Mucosa of descending colon (tissue), 3 donors: ENCODE measurements around the gene EARS2. TPM values are rescaled to one million over a fixed set of nuclear protein-coding genes. Genes with fewer than 3 reads are reported as not detected.

Source experiments
- ATAC-seq: fragments of 200-7000 bp; cut with Tn5 transposase; one replicate; pipeline ENCODE4 v1.9.1; 2020; ENCODE audit warnings: mild to moderate bottlenecking, moderate library complexity
- DNase-seq, 3 donors: peaks; one replicate each; pipeline ENCODE4 v3.0.0-alpha.2; 2020
- H3K36me3 ChIP-seq: fragments of 200-600 bp; one replicate; pipeline ENCODE4 v1.8.0; 2021; ENCODE audit warnings: low read depth, mild to moderate bottlenecking
- H3K4me1 ChIP-seq: fragments of 200-600 bp; one replicate; pipeline ENCODE4 v1.8.0; 2021; ENCODE audit warnings: low read depth, mild to moderate bottlenecking
- H3K4me3 ChIP-seq: fragments of 200-600 bp; one replicate; pipeline ENCODE4 v1.8.0; 2021; ENCODE audit warnings: mild to moderate bottlenecking
- H3K9me3 ChIP-seq: fragments of 200-600 bp; one replicate; pipeline ENCODE4 v1.8.0; 2021; ENCODE audit warnings: mild to moderate bottlenecking
- intact Hi-C, 2 donors: fragments of 100-400 bp; cut with DNase I in 1 of 2; cut with micrococcal nuclease in 1 of 2; formaldehyde crosslinking; loops; one replicate each; pipeline versions ENCODE4 v1.11.0 to v1.11.1; 2022; cut with DNase I, micrococcal nuclease
- total RNA-seq, 3 donors: library from RNA; stranded (reverse); fragmentation: NEBNext Ultra II Directional in 2 of 3; extraction: Animal tissue kit (Norgen Biotek cat#: 25700) in 2 of 3; gene quantifications; one replicate each; pipeline versions ENCODE4 v1.2.1 to v1.2.4, GENCODE V29; 2021 to 2023
- TF ChIP-seq, protein P1 (sequence below): fragments of 200-600 bp; IDR thresholded peaks from one replicate; pipeline ENCODE4 v1.8.0; 2022; ENCODE audit warnings: antibody characterized with exemption, mild to moderate bottlenecking
- donor health status: DM: no; HTN: no; CAD: no; lungs with moderate emphysema.
- donor health status: DM: no; HTN: no; CAD: no.
- donor health status: DM: no; HTN: yes; CAD: no.

The EARS2 gene
- total RNA-seq, 3 donors from 2014 or later: 15.2 to 18.0 (median 17.2) TPM

DNA sequence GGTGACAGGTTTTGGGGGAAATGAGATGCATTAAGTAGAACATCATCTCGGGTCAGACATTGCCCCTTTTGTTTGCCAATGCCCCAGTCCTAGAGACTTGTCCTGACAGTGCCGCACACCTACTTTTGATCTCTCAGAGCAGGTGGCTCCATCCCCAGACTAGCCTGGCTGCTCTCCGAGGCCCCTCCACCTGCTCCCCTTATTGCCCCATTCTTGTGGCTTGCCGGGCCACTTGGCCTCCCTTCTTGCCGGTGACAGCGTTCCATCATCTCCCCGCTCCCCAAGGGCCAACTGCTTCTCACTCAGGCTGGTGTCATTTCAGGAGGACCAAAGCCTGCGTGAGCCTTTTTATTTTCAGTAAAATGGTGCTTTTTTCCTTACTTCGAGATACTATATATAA lies 15.2 kb upstream of the EARS2 start:
- no peak for ATAC-seq
- intact Hi-C loops: no loop called here
- Histone ChIP-seq H3K36me3 (peaks cover 3% of the 10 kb centered on the region), H3K9me3 (no peaks in the 10 kb centered on the region), H3K4me3 (no peak overlapping the region), H3K4me1 (no peaks in the 10 kb centered on the region)
- TF ChIP-seq, protein P1, sequence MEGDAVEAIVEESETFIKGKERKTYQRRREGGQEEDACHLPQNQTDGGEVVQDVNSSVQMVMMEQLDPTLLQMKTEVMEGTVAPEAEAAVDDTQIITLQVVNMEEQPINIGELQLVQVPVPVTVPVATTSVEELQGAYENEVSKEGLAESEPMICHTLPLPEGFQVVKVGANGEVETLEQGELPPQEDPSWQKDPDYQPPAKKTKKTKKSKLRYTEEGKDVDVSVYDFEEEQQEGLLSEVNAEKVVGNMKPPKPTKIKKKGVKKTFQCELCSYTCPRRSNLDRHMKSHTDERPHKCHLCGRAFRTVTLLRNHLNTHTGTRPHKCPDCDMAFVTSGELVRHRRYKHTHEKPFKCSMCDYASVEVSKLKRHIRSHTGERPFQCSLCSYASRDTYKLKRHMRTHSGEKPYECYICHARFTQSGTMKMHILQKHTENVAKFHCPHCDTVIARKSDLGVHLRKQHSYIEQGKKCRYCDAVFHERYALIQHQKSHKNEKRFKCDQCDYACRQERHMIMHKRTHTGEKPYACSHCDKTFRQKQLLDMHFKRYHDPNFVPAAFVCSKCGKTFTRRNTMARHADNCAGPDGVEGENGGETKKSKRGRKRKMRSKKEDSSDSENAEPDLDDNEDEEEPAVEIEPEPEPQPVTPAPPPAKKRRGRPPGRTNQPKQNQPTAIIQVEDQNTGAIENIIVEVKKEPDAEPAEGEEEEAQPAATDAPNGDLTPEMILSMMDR: no peak
- no peak for DNase-seq

DNA sequence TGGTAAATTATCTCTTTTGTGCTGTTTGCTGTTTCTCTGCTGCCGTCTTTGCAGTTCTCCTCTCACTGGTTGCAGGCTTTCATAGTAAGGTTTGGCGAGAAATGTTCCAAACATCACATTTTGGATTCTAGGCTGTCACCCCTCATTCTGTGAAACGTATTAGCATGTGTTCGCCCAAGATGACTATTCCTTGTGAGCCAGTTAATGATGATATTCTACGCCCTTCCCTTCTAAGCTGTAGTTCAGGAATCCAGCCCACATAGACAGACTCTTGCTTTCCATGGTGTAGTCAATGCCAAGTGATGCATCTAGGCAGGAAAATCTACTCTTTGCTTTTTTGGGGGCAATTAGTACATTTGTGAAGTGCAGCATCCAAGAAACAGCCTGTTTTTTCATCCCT lies 14.7 kb upstream of the EARS2 start:
- ATAC-seq (no peak), DNase-seq (no peak)
- TF ChIP-seq, protein P1: no peak
- Histone ChIP-seq H3K36me3 (peaks cover 3% of the 10 kb centered on the region), H3K4me3 (no peak overlapping the region), H3K9me3 (no peaks in the 10 kb centered on the region), H3K4me1 (no peaks in the 10 kb centered on the region)
- intact Hi-C loops: no loop called here

DNA sequence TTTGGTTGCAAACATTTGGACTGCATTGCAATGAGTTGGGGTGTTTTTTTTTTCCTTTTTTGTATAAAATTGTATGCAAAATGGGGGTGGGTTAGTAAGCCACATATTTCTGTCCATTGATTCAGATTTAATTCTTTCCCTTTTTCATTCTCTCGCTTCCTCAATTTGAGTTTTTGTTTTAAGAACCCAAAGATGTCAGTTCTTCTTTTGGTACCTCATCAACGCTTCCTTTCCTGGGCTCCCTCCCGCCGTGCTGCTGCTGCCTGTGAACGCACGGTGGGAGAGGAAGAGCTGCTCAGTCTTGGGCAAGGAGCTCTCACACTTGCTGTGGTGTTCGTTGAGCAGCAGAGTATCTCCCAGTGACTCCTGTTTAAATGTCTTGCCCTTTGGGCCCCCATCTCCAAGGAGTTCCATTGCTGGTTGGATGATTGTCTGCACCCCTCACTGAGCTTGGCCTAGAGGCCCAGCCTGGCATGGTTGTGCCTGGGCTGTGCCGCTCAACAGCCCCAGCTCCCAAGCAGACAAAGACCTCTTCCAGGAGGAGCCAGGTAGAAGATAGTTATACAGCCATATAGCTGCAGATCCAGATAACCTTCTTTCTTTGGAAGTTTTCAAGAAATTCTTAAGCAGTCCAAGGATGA lies 14.0 kb upstream of the EARS2 start:
- ATAC-seq: no peak
- DNase-seq: no peak

DNA sequence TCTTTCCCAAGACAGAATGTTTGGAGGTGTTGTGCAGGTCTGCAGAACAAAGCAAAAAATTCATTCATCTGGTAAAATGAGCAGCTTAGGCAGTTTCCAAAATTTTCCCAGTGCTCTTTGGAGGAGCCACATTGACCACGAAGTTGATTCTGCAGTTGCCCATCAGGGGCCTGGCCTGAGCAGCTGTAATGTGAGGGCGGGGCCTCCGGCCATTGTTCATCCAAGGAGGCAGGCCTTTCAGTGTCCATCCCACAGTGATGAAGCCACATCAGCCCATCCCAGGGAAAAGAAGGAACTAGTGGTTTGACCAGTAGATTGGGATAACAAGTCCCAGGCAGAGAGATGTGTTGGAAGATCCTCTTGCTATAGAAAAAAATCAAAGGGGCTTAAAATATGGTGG lies 10.5 kb upstream of the EARS2 start:
- H3K4me3 ChIP-seq: no peak overlapping the region
- DNase-seq: no peak
- H3K36me3 ChIP-seq: no peaks in the 10 kb centered on the region
- H3K4me1 ChIP-seq: no peaks in the 10 kb centered on the region
- ATAC-seq: no peak
- intact Hi-C loops: no loop called here
- no peaks in the 10 kb centered on the region for H3K9me3 ChIP-seq
- TF ChIP-seq, protein P1: no peak

More for the DNA sequence above, 14.0 kb upstream of the EARS2 start:
- TF ChIP-seq, protein P1: no peak
- no peaks in the 10 kb centered on the region for H3K9me3 ChIP-seq
- intact Hi-C loops: no loop called here
- no peak overlapping the region for H3K4me3 ChIP-seq
- peaks cover 3% of the 10 kb centered on the region for H3K36me3 ChIP-seq
- no peaks in the 10 kb centered on the region for H3K4me1 ChIP-seq

DNA sequence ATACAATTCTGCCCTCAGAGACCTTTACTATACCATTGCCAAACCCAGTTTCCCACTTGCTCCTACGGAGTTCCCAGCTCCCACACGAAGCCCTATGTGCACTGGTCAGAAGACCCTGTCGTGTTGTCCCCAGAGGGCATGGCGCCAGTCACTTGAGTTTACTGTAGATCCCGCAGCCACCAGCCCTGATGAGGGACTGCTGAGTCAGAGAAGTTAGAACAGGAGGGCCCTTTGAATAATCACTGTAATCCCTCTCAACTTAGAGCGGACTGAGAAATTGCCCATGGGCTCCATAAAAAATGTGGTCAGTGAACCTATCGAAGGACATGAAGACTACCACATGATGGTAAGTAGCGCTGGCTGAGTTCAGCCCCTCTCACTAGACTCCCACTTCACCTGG lies 9.6 kb upstream of the EARS2 start:
- TF ChIP-seq, protein P1: no peak
- Histone ChIP-seq H3K36me3 (no peaks in the 10 kb centered on the region), H3K9me3 (no peaks in the 10 kb centered on the region), H3K4me3 (no peak overlapping the region), H3K4me1 (no peaks in the 10 kb centered on the region)
- intact Hi-C loops: no loop called here
- no peak for DNase-seq
- ATAC-seq: no peak
